ENCODE results near the gene LIPG.

LIPG gene

DNA sequence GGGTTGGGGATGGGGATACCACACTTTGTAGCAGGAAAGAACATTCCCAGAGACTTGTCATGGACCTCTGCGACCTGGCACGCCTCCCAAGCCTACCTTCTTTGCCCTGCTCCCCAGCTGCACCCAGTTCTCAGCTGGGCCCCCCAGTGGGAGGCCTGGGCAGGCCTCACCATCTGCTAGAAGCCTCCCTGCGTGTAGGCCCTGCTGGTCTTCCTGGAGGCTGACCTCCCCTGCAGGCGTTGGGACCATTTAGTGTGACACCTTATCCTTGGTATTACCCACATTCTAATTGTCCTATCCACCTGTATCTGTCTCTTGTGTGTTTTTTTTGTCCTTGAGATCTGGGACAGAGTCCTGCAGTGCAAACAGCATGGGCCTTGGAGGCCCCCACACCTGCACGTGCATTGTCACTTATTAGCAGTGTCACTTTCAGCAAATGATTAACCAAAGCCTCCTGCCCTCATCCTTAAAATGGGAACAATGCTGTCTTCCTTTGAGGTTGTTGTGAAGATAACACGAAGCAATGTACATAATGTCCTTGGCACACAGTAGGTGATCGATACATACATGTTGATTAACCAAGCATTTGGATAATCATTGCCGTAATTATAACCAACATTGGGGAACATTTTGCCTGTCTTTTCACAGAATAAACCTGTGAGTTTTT lies 77.2 kb downstream of the LIPG start:
- no peak for DNase-seq (ENCODE audit: low read depth)

- DNase-seq (ENCODE audit: low read depth): no peak
These were observed 78.0 kb downstream of the LIPG start for GRCh38 chr18:49639643-49640391.

DNA sequence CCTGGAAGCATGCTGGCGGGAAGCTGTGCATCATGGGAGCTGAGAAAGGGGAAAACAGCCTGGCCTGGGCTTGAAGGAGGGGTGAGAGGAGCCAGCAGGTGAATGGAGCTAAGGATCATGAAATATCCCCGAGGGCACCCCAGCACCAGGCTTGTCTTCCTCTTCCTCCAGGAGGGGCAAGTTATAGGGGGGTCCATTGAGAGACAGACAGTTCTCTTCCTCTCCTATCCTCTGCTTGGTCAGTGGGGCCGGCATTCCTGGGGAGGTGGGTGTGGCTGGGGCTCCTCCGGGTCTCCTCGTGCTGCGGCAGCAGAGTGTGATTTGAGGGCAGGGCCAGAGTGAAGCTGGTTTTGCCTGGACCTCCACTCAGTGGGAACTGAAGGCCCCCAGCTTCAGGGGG lies 78.9 kb downstream of the LIPG start:
- no peak for DNase-seq (ENCODE audit: low read depth)

DNA sequence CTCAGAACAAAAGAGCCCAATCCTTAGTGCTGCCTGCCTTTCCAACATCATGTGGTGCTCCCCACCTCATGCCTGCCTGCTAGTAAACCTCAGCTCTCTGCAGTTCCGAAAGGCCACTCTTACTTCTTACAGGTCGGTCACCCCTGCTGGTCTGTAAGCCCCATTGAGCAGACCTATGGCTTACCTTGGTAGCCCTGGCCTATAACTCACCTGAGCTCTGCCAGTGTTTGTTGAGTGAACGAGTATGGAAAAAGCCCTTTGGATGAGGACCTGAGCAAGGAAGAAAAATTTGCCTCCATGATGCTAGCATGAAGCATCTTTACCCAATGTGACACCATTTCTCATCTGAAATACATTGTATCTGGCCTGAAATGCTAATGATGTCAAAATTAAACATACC lies 83.3 kb downstream of the LIPG start:
- no peak for DNase-seq (ENCODE audit: low read depth)

DNA sequence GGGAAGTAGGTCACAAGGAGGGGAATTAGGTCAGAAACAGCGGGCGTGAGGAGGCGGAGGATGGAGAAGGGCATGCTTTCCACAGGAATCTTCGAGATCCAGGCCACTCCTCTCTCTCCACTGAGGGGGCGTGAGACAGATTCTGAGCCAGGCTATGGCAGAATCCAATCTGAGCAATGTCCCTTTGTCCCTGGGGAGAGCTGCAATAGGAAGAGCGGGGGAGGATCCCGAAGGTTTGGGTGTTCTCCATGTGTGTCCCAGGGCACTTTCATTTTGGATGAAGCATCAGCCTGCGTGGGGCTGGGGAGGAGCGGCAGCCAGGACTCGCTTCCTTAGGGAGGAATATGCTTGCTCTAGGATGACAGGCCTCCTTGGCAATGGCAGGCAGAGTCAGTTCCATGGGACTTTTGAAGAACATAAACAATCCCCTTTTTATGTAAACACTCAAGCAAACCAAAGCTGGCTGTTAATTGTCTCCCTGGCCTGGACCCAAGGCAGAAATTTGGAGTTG lies 84.0 kb downstream of the LIPG start:
- no peak for DNase-seq (ENCODE audit: low read depth)

- DNase-seq (ENCODE audit: low read depth): no peak
These were observed 85.0 kb downstream of the LIPG start for GRCh38 chr18:49646873-49647272.

DNA sequence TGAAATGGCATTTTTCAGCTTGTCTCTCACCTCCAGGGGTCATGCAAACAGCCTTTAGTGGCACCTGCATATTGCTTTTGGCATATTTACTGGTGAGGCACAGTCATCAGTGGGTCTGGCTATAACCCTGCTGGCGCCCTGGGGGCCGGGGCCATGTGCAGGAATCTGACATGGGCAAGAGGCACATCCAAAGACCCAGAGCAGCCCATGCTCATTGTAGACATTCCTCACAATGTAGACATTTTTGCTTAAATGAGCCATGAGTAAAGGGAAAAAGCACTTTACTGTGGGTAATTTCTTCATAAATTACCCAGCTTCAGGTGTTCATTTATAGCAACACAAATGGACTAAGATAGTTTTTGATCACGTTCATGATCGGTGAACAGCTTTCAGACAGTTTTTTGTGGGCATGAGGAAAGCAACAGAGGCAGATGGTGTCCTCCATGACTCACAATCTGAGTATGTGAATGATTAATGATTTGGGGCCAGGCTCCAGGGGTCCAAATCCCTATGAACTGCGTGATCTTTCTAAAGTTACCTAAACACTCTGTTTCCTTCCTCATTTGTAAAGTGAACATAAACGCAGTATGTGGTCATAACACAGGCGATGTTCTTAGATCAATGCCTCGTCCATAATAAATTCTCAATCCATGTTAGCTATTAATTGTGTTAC lies 85.8 kb downstream of the LIPG start:
- peak; percentile 22 for DNase-seq (ENCODE audit: low read depth)

GRCh38 chr18:49648326-49648725 lies 86.5 kb downstream of the LIPG start:
- DNase-seq (ENCODE audit: low read depth): no peak
